GM12873 (cell line): Measurements from ENCODE around the gene PROM2.
A peak's percentile ranks its signal among the peaks of the same experiment; 100 is the strongest.

Experiments
- TF ChIP-seq, protein P1 (sequence below): IDR thresholded peaks from 2 replicates; pipeline ENCODE4 v1.5.1; 2012; ENCODE audit warnings: low read depth, mild to moderate bottlenecking, moderate library complexity, low read length, control low read depth; ENCODE audit not compliant: insufficient read depth; ENCODE audit errors: missing control alignments

The PROM2 gene

DNA sequence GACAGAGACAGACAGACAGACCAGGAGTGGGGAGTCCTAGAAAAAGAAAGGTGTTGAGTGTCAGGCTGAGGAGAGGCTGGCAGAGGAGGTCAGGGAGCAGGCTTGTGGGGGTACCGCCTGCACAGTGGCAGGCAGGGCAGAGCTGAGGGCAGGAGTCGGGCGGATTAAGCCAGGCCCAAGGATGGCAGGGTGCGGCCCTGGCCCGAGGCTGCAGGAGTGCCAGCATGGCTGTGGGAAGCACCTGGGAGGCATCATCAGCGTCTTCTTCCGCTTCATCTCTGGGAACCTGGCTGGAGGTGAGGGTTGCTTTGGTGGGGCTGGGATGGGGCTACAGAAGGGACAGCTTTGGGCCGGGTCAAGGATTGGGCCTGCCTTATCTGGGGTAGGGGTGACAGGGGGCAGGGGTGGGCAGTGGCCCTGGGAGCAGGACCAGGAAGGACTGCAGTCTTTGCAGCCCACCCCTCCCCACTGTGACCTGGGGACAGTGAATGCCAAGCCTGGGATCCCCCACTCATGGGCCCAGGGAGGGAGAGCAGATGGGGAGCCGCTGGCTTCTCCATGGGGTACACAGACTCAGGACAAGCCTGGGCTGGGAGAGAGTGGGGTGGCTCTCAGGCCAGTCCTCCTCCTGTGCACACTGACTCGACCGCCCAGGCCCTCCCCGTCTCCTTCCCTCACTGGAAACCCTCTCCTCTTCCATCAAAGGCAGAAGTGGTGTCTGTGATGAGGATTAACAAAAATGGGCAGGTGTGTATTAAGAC, 43.6 kb downstream of the PROM2 start:
- TF ChIP-seq, protein P1, sequence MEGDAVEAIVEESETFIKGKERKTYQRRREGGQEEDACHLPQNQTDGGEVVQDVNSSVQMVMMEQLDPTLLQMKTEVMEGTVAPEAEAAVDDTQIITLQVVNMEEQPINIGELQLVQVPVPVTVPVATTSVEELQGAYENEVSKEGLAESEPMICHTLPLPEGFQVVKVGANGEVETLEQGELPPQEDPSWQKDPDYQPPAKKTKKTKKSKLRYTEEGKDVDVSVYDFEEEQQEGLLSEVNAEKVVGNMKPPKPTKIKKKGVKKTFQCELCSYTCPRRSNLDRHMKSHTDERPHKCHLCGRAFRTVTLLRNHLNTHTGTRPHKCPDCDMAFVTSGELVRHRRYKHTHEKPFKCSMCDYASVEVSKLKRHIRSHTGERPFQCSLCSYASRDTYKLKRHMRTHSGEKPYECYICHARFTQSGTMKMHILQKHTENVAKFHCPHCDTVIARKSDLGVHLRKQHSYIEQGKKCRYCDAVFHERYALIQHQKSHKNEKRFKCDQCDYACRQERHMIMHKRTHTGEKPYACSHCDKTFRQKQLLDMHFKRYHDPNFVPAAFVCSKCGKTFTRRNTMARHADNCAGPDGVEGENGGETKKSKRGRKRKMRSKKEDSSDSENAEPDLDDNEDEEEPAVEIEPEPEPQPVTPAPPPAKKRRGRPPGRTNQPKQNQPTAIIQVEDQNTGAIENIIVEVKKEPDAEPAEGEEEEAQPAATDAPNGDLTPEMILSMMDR = no peak

DNA sequence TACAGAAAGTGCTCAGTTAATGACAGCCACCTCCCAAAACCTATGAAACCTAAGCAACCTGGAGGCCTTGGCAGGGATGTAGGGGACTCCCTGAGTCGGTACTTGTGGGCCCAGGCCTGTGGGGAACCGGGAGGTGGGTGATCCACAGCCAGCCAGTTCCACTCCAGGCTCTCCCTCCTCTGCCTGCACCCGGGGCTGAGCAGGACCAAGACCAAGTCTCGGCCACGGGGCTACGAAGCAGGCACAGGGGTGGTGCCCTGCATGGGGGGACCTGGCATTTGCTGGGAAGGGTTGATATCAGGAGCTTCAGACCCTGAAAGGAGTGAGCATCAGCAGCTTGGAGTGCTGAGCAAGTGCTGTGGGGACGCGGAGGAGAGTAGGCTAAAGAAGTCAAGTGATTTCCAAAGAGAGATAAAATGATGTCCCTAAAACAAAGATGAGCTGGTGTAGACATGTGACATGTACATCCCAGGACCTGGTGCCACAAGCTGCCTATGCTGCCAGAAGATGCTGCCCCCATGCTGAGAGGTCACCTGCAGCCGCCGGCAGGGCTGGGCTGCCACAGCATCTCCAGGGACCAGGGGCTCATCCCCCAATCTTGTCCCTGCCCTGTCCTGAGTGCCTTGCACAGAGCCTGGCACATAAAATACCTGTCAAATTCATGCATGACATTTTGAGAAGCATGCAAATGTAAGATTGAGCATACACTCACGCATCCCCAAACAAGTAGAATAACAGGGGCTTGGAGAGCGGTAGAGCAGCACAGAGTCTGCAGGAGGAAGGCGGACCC, 44.4 kb downstream of the PROM2 start:
- TF ChIP-seq, protein P1 = no peak

DNA sequence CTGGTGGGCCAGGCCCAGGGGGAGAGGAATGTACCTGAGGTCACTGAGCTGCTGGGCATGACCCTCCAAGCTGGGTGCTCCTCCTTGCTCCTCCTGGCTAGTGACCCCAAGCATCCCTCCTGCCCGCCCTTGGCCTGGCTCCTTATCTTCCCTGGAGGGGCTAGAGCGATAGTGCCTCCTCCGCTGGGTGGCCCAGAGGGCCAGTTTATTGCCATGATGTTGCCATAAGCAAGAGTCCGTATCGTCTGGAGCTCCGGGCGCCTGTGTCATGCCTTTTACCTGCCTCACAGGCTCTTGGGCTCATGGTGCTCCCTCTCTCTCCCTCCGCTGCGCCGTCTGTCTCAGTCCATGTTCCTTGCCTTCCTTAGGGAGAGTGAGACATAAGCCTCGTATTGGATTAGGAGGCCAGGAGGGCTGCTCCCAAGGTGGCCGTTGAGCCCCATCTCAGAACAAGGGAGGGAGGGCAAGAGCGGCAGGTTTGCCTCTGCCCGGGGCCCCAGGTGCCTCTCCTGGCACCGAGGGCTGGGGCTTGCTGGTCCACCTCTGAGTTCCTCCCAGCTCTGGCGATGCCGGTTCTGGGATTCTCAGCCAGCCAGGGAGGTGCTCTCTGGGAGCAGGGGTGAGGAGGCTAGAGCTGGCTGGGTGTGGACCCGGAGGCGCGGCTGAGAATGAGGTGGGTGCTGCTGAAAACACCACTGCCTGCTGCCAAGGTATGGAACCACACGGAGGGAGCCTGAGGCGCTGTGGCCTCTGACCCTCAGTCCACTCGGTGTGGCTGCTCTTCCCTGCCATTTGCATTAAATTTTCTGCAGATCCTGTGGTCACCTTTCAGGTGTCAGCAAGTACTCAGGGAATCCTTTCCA, 45.5 kb downstream of the PROM2 start:
- TF ChIP-seq, protein P1 = no peak

DNA sequence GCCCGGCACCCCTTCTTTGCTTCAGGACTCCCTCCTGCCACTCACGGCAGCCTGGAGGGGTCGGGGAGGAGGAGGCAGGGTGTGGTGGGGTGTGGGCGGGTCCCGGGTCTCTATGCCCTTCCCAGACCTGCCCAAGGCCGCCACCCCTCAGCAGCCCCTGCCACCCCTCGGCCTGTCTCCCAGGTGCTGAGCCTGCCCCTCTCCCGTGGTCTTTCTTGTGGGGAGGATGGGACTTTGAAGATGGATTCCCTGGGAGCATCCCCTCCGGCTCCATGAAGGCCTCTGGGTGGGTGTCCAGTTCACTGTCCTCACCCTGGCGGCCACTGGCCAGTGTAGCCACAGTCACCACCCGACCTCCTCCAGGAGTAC, 46.1 kb downstream of the PROM2 start:
- TF ChIP-seq, protein P1 = no peak

DNA sequence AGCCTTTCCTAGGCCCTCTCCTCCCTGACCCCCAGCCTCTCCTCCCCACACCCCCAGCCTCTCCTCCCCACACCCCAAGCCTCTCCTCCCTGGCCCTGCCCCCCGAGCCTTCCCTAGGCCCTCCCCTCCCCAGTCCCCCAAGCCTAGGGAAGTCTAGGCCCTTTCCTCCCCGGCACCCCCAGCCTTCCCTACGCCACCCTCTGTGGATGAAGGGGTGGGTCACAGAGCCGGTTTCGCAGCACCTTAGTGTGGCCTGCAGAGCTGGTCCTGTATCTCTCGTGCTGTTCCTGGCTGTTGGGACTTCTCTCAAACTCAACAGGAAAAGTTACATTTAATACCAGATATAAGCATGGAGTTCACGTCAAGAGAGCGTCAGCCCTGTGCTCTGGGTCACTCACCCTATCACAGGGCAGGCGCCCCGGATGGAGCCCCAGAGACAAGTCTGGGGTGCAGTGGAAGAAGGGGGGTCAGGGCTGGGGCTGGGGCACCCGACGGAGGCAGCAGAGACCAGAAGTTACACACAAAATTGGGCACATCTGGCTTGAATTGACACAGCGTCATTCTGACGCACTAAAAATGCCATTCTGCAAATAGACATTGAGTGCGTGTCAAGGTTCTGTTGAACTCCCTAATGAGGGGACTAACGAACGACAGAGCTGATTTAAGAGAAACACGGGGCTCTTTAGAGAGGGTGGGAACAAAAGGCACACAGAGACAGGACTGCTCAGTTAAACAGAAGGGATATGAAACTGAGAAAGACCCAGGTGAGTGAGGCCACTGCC, 46.9 kb downstream of the PROM2 start:
- TF ChIP-seq, protein P1 = no peak

DNA sequence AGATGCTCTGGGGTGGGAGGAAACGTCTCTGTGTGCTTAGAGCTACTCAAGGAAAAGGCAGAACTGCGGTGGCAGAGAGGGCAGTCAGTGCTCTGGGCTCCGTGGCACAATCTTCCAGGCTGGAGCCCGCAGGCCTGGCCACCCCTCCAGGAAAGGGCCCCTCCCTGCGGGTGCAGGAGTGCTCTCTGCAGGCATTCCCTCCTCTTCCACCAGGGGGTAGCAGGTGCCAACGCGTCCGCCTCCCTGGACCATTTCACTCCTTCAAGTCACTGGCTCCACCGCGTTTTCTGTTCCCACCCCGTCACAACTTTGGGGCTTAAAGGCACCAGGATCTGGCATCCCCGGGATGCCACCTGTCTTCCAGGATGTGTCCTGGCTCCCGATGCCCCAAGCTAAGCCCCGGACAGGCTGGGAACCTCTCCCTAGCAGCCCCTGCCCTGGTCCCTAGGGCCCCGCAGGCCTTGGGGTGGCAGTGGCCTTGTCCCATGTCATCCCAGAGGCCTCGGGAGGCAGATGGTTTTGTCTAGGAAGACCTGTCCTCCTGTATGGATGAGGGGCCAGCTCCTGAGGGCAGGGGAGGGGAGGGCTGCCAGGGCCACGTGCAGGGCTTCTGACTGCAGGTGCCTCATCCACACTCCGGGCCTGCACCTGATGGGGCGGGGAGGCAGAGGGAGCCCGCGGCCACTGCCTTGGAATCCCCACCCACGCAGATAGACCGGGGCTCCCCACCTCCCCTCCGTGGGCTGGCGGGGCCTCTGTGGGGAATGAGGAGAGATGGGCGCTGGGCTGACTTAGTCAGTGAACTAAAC, 49.3 kb downstream of the PROM2 start:
- TF ChIP-seq, protein P1 = peak; percentile 51
